Stimulated activated naive CD8-positive, alpha-beta T cell treated with anti-CD3 and anti-CD28 coated beads, Interleukin-15, Interleukin-2, amounts not matched to agents 100 ng/mL and 50 ng/mL, for 24 hours (primary cell): ENCODE data around the gene DEFB121.
"Not testable (repeated sequence)": the region's sequence is repeated elsewhere in the genome, so short reads cannot be mapped to it uniquely, and the experiment has no call there.

Experiments used
- H3K27ac Mint-ChIP-seq: one replicate; pipeline ENCODE4 v1.8.0; 2021; ENCODE audit warnings: mild to moderate bottlenecking, mixed read lengths
- H3K27me3 Mint-ChIP-seq: one replicate; pipeline ENCODE4 v1.8.0; 2021; ENCODE audit warnings: mixed read lengths
- H3K36me3 Mint-ChIP-seq: one replicate; pipeline ENCODE4 v1.8.0; 2021; ENCODE audit warnings: low read depth, mixed read lengths
- H3K4me1 Mint-ChIP-seq: one replicate; pipeline ENCODE4 v1.8.0; 2021; ENCODE audit warnings: low read depth, mixed read lengths
- H3K4me3 Mint-ChIP-seq: one replicate; pipeline ENCODE4 v1.8.0; 2021; ENCODE audit warnings: mild to moderate bottlenecking, mixed read lengths
- H3K9me3 Mint-ChIP-seq: one replicate; pipeline ENCODE4 v1.8.0; 2021; ENCODE audit warnings: mixed read lengths

Gene DEFB121, protein sequence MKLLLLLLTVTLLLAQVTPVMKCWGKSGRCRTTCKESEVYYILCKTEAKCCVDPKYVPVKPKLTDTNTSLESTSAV

GRCh38 chr20:31406115-31406514, at the start of gene DEFB121:
DEFB121 (minus strand) TSS chr20:31406215; CDS start chr20:31406152, 63 bp downstream.
- Mint-ChIP-seq H3K9me3 (no peaks in the 10 kb centered on the region), H3K4me3 (no peak within 1 kb of the TSS), H3K36me3 (no peaks in the 10 kb centered on the region), H3K4me1 (no peaks in the 10 kb centered on the region), H3K27ac (no peak within 1 kb of the TSS), H3K27me3 (peaks cover 12% of the 10 kb centered on the region)

- Mint-ChIP-seq H3K9me3 (no peaks in the 10 kb centered on the region), H3K36me3 (no peaks in the 10 kb centered on the region), H3K4me1 (no peaks in the 10 kb centered on the region), H3K27ac (no peak overlapping the region), H3K4me3 (no peak overlapping the region), H3K27me3 (peaks cover 6% of the 10 kb centered on the region)
Observed at GRCh38 chr20:31454361-31454760, 48.3 kb upstream of the DEFB121 start.

DNA sequence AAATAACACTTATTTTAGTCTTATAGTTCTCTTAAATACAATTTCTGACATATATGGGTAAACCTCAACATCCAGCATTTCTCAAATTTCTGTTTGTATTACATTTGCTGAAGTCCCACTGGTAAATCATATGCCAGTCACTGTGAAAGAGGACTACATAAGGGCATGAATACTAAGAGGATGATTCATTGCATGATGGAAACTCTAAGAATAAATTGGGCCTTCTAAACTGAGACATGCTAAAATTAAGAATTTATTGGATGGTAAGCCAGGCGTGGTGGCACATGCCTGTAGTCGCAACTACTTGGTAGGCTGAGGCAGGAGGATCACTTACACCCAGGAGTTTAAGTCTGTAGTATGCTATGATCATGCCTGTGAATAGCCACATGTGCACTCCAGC, 46.6 kb upstream of the DEFB121 start:
- H3K4me1 Mint-ChIP-seq = no peaks in the 10 kb centered on the region
- H3K9me3 Mint-ChIP-seq = no peaks in the 10 kb centered on the region
- no peak overlapping the region for H3K27ac Mint-ChIP-seq
- no peak overlapping the region for H3K4me3 Mint-ChIP-seq
- no peaks in the 10 kb centered on the region for H3K36me3 Mint-ChIP-seq
- H3K27me3 Mint-ChIP-seq = no peaks in the 10 kb centered on the region

DNA sequence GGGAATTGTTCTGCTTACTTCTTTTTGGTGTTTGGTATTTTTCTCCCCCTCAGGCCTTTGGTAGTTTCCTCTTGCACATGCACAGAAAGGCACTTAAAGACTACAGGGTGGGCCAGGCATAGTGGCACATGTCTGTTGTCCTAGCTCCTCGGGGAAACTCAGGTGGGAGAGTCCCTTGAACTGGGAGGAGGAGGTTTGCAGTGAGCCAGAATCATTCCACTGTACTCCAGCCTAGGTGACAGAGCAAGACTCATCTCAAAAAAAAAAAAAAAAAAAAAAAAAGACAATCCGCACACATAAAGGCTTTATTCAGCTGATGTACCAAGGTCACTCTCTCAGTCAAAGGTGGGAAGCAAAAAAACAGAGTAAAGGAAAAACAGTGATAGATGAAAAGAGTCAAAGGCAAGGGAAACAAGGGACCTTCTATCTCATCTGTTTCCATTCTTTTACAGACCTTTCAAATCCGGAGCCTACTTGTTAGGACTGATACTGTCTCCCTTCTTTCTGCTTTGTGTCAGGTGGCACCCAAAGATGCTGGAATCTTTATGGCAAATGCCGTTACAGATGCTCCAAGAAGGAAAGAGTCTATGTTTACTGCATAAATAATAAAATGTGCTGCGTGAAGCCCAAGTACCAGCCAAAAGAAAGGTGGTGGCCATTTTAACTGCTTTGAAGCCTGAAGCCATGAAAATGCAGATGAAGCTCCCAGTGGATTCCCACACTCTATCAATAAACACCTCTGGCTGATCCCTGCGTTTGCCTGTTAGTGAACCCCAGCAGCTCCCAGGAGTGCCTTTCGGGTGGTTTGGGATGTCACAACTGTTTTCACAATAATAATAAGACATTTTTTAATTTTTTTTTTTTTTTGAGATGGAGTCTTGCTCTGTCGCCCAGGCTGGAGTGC, 43.7 kb upstream of the DEFB121 start:
- no peaks in the 10 kb centered on the region for H3K27me3 Mint-ChIP-seq
- no peaks in the 10 kb centered on the region for H3K9me3 Mint-ChIP-seq
- no peak overlapping the region for H3K4me3 Mint-ChIP-seq
- no peak overlapping the region for H3K27ac Mint-ChIP-seq
- H3K36me3 Mint-ChIP-seq = no peaks in the 10 kb centered on the region
- no peaks in the 10 kb centered on the region for H3K4me1 Mint-ChIP-seq

GRCh38 chr20:31446084-31446819, 40.2 kb upstream of the DEFB121 start:
- H3K9me3 Mint-ChIP-seq = no peaks in the 10 kb centered on the region
- no peaks in the 10 kb centered on the region for H3K27me3 Mint-ChIP-seq
- no peak overlapping the region for H3K4me3 Mint-ChIP-seq
- no peaks in the 10 kb centered on the region for H3K4me1 Mint-ChIP-seq
- H3K27ac Mint-ChIP-seq = no peak overlapping the region
- no peaks in the 10 kb centered on the region for H3K36me3 Mint-ChIP-seq

GRCh38 chr20:31440012-31440659, 34.1 kb upstream of the DEFB121 start, which contains the start of gene DEFB123:
DEFB123 (plus strand) TSS chr20:31440632; CDS start chr20:31440699, 67 bp downstream.
- Mint-ChIP-seq H3K4me3 (no peak within 1 kb of the TSS), H3K9me3 (no peaks in the 10 kb centered on the region), H3K4me1 (no peaks in the 10 kb centered on the region), H3K36me3 (no peaks in the 10 kb centered on the region), H3K27ac (no peak within 1 kb of the TSS), H3K27me3 (no peaks in the 10 kb centered on the region)

DNA sequence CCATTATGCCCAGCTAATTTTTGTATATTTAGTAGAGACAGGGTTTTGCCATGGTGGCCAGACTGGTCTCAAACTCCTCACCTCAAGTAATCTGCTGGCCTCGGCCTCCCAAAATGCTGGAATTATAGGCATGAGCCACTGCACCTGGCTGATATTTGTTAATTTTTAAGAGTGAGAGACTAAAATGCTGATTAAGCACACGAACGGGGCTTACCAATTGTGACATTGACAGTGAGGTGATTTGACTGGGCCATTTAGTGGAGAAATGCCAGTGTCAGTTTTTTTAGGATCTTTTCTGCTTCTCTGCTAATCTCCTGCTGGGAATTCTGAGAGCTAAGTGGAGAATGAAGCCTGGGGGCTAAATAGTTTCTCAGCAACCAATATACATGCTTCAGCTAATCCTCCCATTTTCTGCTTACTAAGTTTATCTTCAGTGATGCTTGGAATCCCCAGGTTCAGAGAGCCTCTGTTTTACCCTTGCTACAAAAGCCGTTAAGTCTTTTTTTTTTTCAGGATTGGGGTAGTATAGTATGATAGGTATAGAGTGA, 24.6 kb upstream of the DEFB121 start:
- H3K4me3 Mint-ChIP-seq = no peak overlapping the region
- no peaks in the 10 kb centered on the region for H3K36me3 Mint-ChIP-seq
- no peaks in the 10 kb centered on the region for H3K4me1 Mint-ChIP-seq
- no peak overlapping the region for H3K27ac Mint-ChIP-seq
- H3K27me3 Mint-ChIP-seq = peaks cover 21% of the 10 kb centered on the region
- H3K9me3 Mint-ChIP-seq = no peaks in the 10 kb centered on the region

DNA sequence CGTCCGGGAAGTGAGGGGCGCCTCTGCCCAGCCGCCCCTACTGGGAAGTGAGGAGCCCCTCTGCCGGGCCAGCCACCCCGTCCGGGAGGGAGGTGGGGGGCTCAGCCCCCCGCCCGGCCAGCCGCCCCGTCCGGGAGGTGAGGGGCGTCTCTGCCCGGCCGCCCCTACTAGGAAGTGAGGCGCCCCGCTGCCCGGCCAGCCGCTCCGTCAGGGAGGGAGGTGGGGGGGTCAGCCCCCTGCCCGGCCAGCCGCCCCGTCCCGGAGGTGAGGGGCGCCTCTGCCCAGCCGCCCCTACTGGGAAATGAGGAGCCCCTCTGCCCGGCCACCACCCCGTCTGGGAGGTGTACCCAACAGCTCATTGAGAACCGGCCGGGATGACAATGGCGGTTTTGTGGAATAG, 21.6 kb upstream of the DEFB121 start:
- not testable (repeated sequence) for H3K4me1 Mint-ChIP-seq, H3K36me3 Mint-ChIP-seq, H3K4me3 Mint-ChIP-seq, H3K9me3 Mint-ChIP-seq, H3K27ac Mint-ChIP-seq
- peaks cover 12% of the 10 kb centered on the region for H3K27me3 Mint-ChIP-seq

GRCh38 chr20:31426891-31427551, 21.0 kb upstream of the DEFB121 start:
- H3K36me3 Mint-ChIP-seq, H3K9me3 Mint-ChIP-seq, H3K4me1 Mint-ChIP-seq, H3K27me3 Mint-ChIP-seq, H3K27ac Mint-ChIP-seq, H3K4me3 Mint-ChIP-seq: not testable (repeated sequence)

DNA sequence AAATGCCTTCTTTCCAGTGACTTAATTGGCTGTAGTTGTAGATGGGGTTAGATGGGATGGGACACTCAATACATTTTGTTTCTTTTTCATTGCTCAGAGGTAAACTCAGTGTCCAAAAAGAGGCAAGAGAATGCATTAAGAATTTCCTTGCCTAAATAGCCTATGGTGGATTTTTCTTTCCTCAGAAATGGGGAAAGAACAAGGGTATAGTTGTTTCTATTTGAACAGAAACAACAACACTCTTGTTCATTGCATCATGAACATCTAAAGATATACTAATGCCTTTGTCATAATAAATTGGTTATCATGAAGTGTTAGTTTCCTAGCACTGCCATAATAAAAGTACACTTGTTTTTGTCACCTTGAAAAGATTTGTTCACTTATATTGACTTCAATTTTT, 19.8 kb upstream of the DEFB121 start:
- no peaks in the 10 kb centered on the region for H3K9me3 Mint-ChIP-seq
- no peak overlapping the region for H3K4me3 Mint-ChIP-seq
- no peaks in the 10 kb centered on the region for H3K4me1 Mint-ChIP-seq
- peaks cover 6% of the 10 kb centered on the region for H3K27me3 Mint-ChIP-seq
- H3K36me3 Mint-ChIP-seq = no peaks in the 10 kb centered on the region
- H3K27ac Mint-ChIP-seq = no peak overlapping the region

DNA sequence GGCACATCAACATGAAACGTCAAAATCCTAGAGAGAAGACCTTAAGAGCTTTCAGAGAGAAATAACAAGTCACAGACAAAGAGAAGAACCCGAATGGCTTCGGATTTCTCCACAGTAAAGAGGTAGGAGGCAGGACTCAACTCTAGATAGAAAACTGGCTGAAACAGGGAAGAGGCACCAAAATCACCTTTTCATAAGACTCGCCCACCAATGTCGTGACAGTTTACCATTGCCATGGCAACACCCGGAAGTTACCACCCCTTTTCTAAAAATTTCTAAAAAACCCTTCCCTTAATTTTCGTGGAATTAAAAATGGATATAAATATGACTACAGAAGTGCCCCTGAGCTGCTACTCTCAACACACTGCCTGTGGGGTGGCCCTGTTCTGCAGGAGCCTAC, 12.3 kb upstream of the DEFB121 start:
- Mint-ChIP-seq H3K36me3 (no peaks in the 10 kb centered on the region), H3K27ac (no peak overlapping the region), H3K4me3 (no peak overlapping the region), H3K9me3 (no peaks in the 10 kb centered on the region), H3K4me1 (no peaks in the 10 kb centered on the region), H3K27me3 (no peaks in the 10 kb centered on the region)

GRCh38 chr20:31415653-31416052, 9.6 kb upstream of the DEFB121 start:
- no peak overlapping the region for H3K4me3 Mint-ChIP-seq
- H3K4me1 Mint-ChIP-seq = no peaks in the 10 kb centered on the region
- H3K9me3 Mint-ChIP-seq = no peaks in the 10 kb centered on the region
- H3K36me3 Mint-ChIP-seq = no peaks in the 10 kb centered on the region
- H3K27ac Mint-ChIP-seq = no peak overlapping the region
- H3K27me3 Mint-ChIP-seq = peaks cover 8% of the 10 kb centered on the region

GRCh38 chr20:31414381-31414780, 8.4 kb upstream of the DEFB121 start:
- Mint-ChIP-seq H3K4me3 (no peak overlapping the region), H3K4me1 (no peaks in the 10 kb centered on the region), H3K27me3 (peaks cover 11% of the 10 kb centered on the region), H3K27ac (no peak overlapping the region), H3K9me3 (no peaks in the 10 kb centered on the region), H3K36me3 (no peaks in the 10 kb centered on the region)

DNA sequence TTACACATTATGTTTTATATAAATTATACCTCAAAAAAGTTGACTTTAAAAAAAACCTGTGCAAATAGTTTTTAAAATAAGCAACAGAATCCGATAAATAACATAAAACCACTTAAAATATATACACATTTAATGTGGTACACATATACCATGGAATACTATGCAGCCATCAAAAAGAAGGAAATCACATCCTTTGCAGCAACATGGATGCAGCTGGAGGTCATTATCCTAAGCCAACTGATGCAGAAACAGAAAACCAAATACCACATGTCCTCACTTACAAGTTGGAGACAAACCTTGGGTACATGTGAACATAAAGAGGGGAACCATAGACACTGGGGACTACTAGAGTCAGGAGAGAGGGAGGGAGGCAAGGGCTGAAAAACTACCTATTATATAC, 4.0 kb upstream of the DEFB121 start:
- Mint-ChIP-seq H3K27me3 (peaks cover 15% of the 10 kb centered on the region), H3K9me3 (no peaks in the 10 kb centered on the region), H3K4me1 (no peaks in the 10 kb centered on the region), H3K4me3 (no peak overlapping the region), H3K27ac (no peak overlapping the region), H3K36me3 (no peaks in the 10 kb centered on the region)
